ENCODE results near the gene MROH7. TPM values are rescaled to one million over a fixed set of nuclear protein-coding genes. Genes with fewer than 3 reads are reported as not detected.

Gene MROH7
- total and polyA plus RNA-seq, 2 of the 13 experiments (the other 11 are each of a cell fraction or from before 2014, with no cell fraction given) = 0.09 TPM

- ChIA-PET POLR2A (no interaction called here), CTCF (ENCODE audit: low intra/inter-chr PET ratio, low total read pairs) (no interaction called here)
- in situ Hi-C loops (cut with HindIII; ENCODE audit: extremely low pct_ligation_motif_present, low pct_unique_long_range_greater_than_20kb) = no loop called here
Observed at GRCh38 chr1:54679706-54680105, 38.1 kb downstream of the MROH7 start.

GRCh38 chr1:54680387-54680786 lies 38.8 kb downstream of the MROH7 start:
- H3K27ac ChIP-seq (ENCODE audit: extremely low read length, insufficient read depth, low read length) = no peak overlapping the region
- CTCF ChIA-PET (ENCODE audit: low intra/inter-chr PET ratio, low total read pairs) = no interaction called here
- H3K4me2 ChIP-seq (ENCODE audit: low read depth, low read length) = no peak overlapping the region
- no peak overlapping the region for H3K4me3 ChIP-seq (replicated peaks in 1 of 3; ENCODE audit: insufficient read depth in 1 of 3, low read depth in 2 of 3, low read length in 3 of 3)
- POLR2A ChIA-PET = no interaction called here
- DNase-seq (ENCODE audit: low spot score) (no peak), ATAC-seq (no peak), FAIRE-seq (no peak)
- WGBS (ENCODE audit: low lambda C conversion rate) = 47% methylated on average over 3 of the region's 8 CpGs
- TF ChIP-seq ZNF512 (CRISPR knock-in tag; IDR thresholded peaks at IDR 0.05) (no peak), RORA (CRISPR knock-in tag; IDR thresholded peaks at IDR 0.05) (no peak), BRCA1 (CRISPR knock-in tag; IDR thresholded peaks at IDR 0.05) (no peak), CBX2 (IDR thresholded peaks at IDR 0.05; ENCODE audit: low read depth, low read length) (no peak), CBX2 (CRISPR knock-in tag; IDR thresholded peaks at IDR 0.05; ENCODE audit: low read depth) (no peak), ZNF558 (CRISPR knock-in tag; IDR thresholded peaks at IDR 0.05; ENCODE audit: borderline replicate concordance) (no peak), HOXA7 (CRISPR knock-in tag; IDR thresholded peaks at IDR 0.05) (no peak), NRL (CRISPR knock-in tag; IDR thresholded peaks at IDR 0.05; ENCODE audit: borderline replicate concordance) (no peak), U2AF2 (IDR thresholded peaks at IDR 0.05; ENCODE audit: low read depth, low read length) (no peak), BCLAF1 (IDR thresholded peaks at IDR 0.05) (no peak), MED13 (CRISPR knock-in tag; IDR thresholded peaks at IDR 0.05) (no peak), ZNF713 (CRISPR knock-in tag; IDR thresholded peaks at IDR 0.05) (no peak)
- no TSS peak for BruUV-seq (replicated peaks)
- H3K79me2 ChIP-seq (ENCODE audit: insufficient read depth, low read length) = no peaks in the 10 kb centered on the region
- in situ Hi-C loops (cut with HindIII; ENCODE audit: extremely low pct_ligation_motif_present, low pct_unique_long_range_greater_than_20kb) = no loop called here
- intact Hi-C loops (cut with micrococcal nuclease; ENCODE audit: unreplicated experiment) = no loop called here
- H3K4me1 ChIP-seq (ENCODE audit: insufficient read depth, low read length) = peaks cover 16% of the 10 kb centered on the region
- peaks cover 0 to 16% of the 10 kb centered on the region in 2 experiments; a peak in 1 of 5 replicates for H3K27me3 ChIP-seq (ENCODE audit: control insufficient read depth in 1 of 2, insufficient read depth in 2 of 2, low read length in 2 of 2)
- H2AFZ ChIP-seq (ENCODE audit: low read length) = no peak overlapping the region
- no peak overlapping the region for H3K9ac ChIP-seq (ENCODE audit: insufficient read depth, low read depth, low read length)
- no peaks in the 10 kb centered on the region for H3K36me3 ChIP-seq (replicated peaks in 1 of 2; ENCODE audit: control insufficient read depth in 1 of 2, insufficient read depth in 2 of 2, low read length in 2 of 2)
- H4K20me1 ChIP-seq (ENCODE audit: insufficient read depth, low read length) = no peaks in the 10 kb centered on the region
- H3K9me3 ChIP-seq (ENCODE audit: low read length) = no peaks in the 10 kb centered on the region

More at GRCh38 chr1:54679706-54680105, 38.1 kb downstream of the MROH7 start:
- no peaks in the 10 kb centered on the region for H3K36me3 ChIP-seq (replicated peaks in 1 of 2; ENCODE audit: control insufficient read depth in 1 of 2, insufficient read depth in 2 of 2, low read length in 2 of 2)
- H3K4me2 ChIP-seq (ENCODE audit: low read depth, low read length) = peak overlapping the region; percentile 30; the same call in 1 of the 2 replicates
- FAIRE-seq (no peak), DNase-seq (ENCODE audit: low spot score) (no peak), ATAC-seq (no peak; the same call in 2 of the 3 replicates)
- peak overlapping the region in 1 of 3 experiments; percentile 25; a peak in 1 of 6 replicates for H3K4me3 ChIP-seq (replicated peaks in 1 of 3; ENCODE audit: insufficient read depth in 1 of 3, low read depth in 2 of 3, low read length in 3 of 3)
- H3K9me3 ChIP-seq (ENCODE audit: low read length) = no peaks in the 10 kb centered on the region
- 60% methylated on average over 6 of the region's 7 CpGs for WGBS (ENCODE audit: low lambda C conversion rate)
- peaks cover 16% of the 10 kb centered on the region for H3K4me1 ChIP-seq (ENCODE audit: insufficient read depth, low read length)
- H3K79me2 ChIP-seq (ENCODE audit: insufficient read depth, low read length) = no peaks in the 10 kb centered on the region
- H4K20me1 ChIP-seq (ENCODE audit: insufficient read depth, low read length) = no peaks in the 10 kb centered on the region
- BruUV-seq (replicated peaks) = no TSS peak
- intact Hi-C loops (cut with micrococcal nuclease; ENCODE audit: unreplicated experiment) = no loop called here
- TF ChIP-seq ARNT2 (CRISPR knock-in tag; IDR thresholded peaks at IDR 0.05; ENCODE audit: low read depth) = no peak
- no peak for TF ChIP-seq ETV5 (CRISPR knock-in tag; IDR thresholded peaks at IDR 0.05; ENCODE audit: borderline replicate concordance)
- no peak for TF ChIP-seq HNRNPH1 (optimal IDR thresholded peaks at IDR 0.05; ENCODE audit: low read depth, low read length)
- TF ChIP-seq HOXA7 (CRISPR knock-in tag; IDR thresholded peaks at IDR 0.05) = no peak
- TF ChIP-seq PHF21A (CRISPR knock-in tag; IDR thresholded peaks at IDR 0.05) = no peak
- TF ChIP-seq DPF2 (CRISPR knock-in tag; IDR thresholded peaks at IDR 0.05; ENCODE audit: borderline replicate concordance, low read depth) = no peak
- TF ChIP-seq SRSF1 (optimal IDR thresholded peaks at IDR 0.05; ENCODE audit: low read depth, low read length) = no peak
- no peak for TF ChIP-seq POLR2G (IDR thresholded peaks at IDR 0.05; ENCODE audit: low read depth, low read length)
- no peak for TF ChIP-seq ZNF749 (CRISPR knock-in tag; IDR thresholded peaks at IDR 0.05; ENCODE audit: borderline replicate concordance)
- peaks cover 0 to 16% of the 10 kb centered on the region in 2 experiments; a peak in 1 of 5 replicates for H3K27me3 ChIP-seq (ENCODE audit: control insufficient read depth in 1 of 2, insufficient read depth in 2 of 2, low read length in 2 of 2)
- no peak overlapping the region for H3K9ac ChIP-seq (ENCODE audit: insufficient read depth, low read depth, low read length)
- H3K27ac ChIP-seq (ENCODE audit: extremely low read length, insufficient read depth, low read length) = no peak overlapping the region
- H2AFZ ChIP-seq (ENCODE audit: low read length) = no peak overlapping the region

All from HepG2 (cell line).